OCI-LY1 (cell line): ENCODE data around the gene MAD1L1.

Experiments
- H2AFZ ChIP-seq: fragments of 200-600 bp; sonication (generic), shearing (Covaris generic); 2 replicates; pipeline ENCODE4 v1.6.0; 2014; ENCODE audit warnings: antibody characterized with exemption, mild to moderate bottlenecking, low read length
- H3F3A ChIP-seq: fragments of 200-600 bp; sonication (generic), shearing (Covaris generic); 2 replicates; pipeline ENCODE4 v1.6.0; 2014; ENCODE audit warnings: mild to moderate bottlenecking, antibody characterized with exemption, low read length, moderate library complexity; ENCODE audit not compliant: insufficient read depth
- H3K27ac ChIP-seq: fragments of 200-600 bp; sonication (generic); 2 replicates; pipeline ENCODE4 v1.5.1; 2014; ENCODE audit warnings: low read length, mixed run types, mild to moderate bottlenecking, low read depth; ENCODE audit not compliant: poor library complexity, severe bottlenecking
- H3K27me3 ChIP-seq: fragments of 200-600 bp; sonication (generic); 2 replicates; pipeline ENCODE4 v1.6.0; 2014; ENCODE audit warnings: antibody characterized with exemption, mild to moderate bottlenecking, low read length, moderate library complexity; ENCODE audit not compliant: insufficient read depth
- H3K36me3 ChIP-seq: fragments of 200-600 bp; sonication (generic); 2 replicates; pipeline ENCODE4 v1.6.1; 2014; ENCODE audit warnings: mild to moderate bottlenecking, antibody characterized with exemption, low read length, moderate library complexity, mixed read lengths; ENCODE audit not compliant: insufficient read depth
- H3K4me1 ChIP-seq: fragments of 200-600 bp; sonication (generic); 2 replicates; pipeline ENCODE4 v1.5.1; 2014; ENCODE audit warnings: mild to moderate bottlenecking, low read length, moderate library complexity; ENCODE audit not compliant: insufficient read depth, severe bottlenecking
- H3K4me2 ChIP-seq: fragments of 200-600 bp; sonication (generic), shearing (Covaris generic); 2 replicates; pipeline ENCODE4 v1.6.1; 2014; ENCODE audit warnings: low read length
- H3K4me3 ChIP-seq: fragments of 200-600 bp; sonication (generic); 2 replicates; pipeline ENCODE4 v1.5.1; 2014; ENCODE audit warnings: low read length, low read depth, mild to moderate bottlenecking, mixed read lengths; ENCODE audit not compliant: poor library complexity, severe bottlenecking
- H3K79me2 ChIP-seq: fragments of 200-600 bp; shearing (Covaris generic); 2 replicates; pipeline ENCODE4 v1.6.1; 2016; ENCODE audit warnings: mixed run types, low read length, mixed read lengths; ENCODE audit not compliant: insufficient read depth
- H3K9ac ChIP-seq: fragments of 200-600 bp; sonication (generic), shearing (Covaris generic); 2 replicates; pipeline ENCODE4 v1.6.1; 2014; ENCODE audit warnings: mild to moderate bottlenecking, low read length, mixed read lengths
- H3K9me2 ChIP-seq: fragments of 200-600 bp; sonication (generic), shearing (Covaris generic); 2 replicates; pipeline ENCODE4 v1.6.1; 2014; ENCODE audit warnings: low read depth, mild to moderate bottlenecking, low read length, mixed read lengths
- H3K9me3 ChIP-seq: fragments of 200-600 bp; shearing (Covaris generic); 2 replicates; pipeline ENCODE4 v1.6.1; 2014; ENCODE audit warnings: low read length, mixed read lengths
- H4K20me1 ChIP-seq: fragments of 200-600 bp; sonication (generic), shearing (Covaris generic); 2 replicates; pipeline ENCODE4 v1.6.0; 2016; ENCODE audit warnings: mild to moderate bottlenecking, low read length; ENCODE audit not compliant: insufficient read depth
- EZH2 ChIP-seq: fragments of 200-600 bp; sonication (generic), shearing (Covaris generic); IDR thresholded peaks from 2 replicates; pipeline ENCODE4 v1.8.0; 2017; ENCODE audit warnings: borderline replicate concordance, mixed run types, mild to moderate bottlenecking, antibody characterized with exemption, low read length, moderate library complexity, mixed read lengths
- TF ChIP-seq, protein P1 (sequence below): fragments of 200-600 bp; sonication (generic), shearing (Covaris generic); IDR thresholded peaks from 2 replicates; pipeline ENCODE4 v1.5.1; 2017; ENCODE audit warnings: mild to moderate bottlenecking, antibody characterized with exemption, low read length, moderate library complexity, mixed read lengths

Gene MAD1L1

DNA sequence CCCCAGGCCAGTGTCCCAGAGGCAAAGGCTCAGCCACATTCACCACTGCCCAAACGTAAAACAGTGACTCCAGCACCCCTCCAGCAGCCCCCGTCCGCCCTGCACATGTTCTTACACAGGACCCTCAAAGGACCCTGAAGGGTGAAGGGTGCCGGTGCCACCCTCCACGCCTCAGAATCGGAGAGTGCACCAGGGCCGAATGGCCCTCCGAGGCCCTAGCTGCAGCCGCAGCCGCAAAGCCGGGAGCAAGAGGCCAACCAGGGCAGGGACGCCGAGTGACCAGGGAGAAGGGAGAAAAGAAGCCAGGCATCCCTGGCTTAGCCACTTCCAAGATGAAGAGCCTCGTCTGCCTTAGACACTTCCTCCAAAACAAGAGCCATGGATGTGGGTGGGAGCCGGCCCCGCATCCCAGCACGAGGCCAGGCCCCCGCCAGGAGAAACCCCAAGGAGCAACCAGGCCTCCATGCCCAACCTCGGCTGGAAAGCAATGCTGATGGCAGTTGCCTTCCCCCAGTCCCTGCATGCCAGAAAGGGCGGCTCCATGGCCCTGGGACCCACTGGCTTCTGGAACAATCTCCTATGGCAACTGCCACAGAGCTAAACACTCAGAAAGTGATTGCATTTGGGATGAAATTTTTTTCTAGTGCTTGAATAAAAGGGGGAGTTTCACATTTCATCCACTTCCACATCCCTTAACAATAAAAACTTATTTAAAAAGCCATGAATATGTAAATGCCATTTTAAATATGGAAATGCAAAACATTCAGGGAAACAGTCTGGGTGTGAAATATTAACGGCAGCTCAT, 92.3 kb downstream of the MAD1L1 start:
- Histone ChIP-seq H3F3A (no peaks in the 10 kb centered on the region), H3K36me3 (peaks cover 22% of the 10 kb centered on the region), H3K9ac (no peak overlapping the region), H3K4me3 (no peak overlapping the region), H2AFZ (no peak overlapping the region), H3K79me2 (no peaks in the 10 kb centered on the region), H3K9me2 (no peaks in the 10 kb centered on the region), H3K27me3 (no peaks in the 10 kb centered on the region), H3K27ac (no peak overlapping the region), H4K20me1 (no peaks in the 10 kb centered on the region), H3K4me1 (peaks cover 17% of the 10 kb centered on the region), H3K4me2 (no peak overlapping the region), H3K9me3 (no peaks in the 10 kb centered on the region)
- TF ChIP-seq, protein P1, sequence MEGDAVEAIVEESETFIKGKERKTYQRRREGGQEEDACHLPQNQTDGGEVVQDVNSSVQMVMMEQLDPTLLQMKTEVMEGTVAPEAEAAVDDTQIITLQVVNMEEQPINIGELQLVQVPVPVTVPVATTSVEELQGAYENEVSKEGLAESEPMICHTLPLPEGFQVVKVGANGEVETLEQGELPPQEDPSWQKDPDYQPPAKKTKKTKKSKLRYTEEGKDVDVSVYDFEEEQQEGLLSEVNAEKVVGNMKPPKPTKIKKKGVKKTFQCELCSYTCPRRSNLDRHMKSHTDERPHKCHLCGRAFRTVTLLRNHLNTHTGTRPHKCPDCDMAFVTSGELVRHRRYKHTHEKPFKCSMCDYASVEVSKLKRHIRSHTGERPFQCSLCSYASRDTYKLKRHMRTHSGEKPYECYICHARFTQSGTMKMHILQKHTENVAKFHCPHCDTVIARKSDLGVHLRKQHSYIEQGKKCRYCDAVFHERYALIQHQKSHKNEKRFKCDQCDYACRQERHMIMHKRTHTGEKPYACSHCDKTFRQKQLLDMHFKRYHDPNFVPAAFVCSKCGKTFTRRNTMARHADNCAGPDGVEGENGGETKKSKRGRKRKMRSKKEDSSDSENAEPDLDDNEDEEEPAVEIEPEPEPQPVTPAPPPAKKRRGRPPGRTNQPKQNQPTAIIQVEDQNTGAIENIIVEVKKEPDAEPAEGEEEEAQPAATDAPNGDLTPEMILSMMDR = no peak
- TF ChIP-seq EZH2 = no peak

DNA sequence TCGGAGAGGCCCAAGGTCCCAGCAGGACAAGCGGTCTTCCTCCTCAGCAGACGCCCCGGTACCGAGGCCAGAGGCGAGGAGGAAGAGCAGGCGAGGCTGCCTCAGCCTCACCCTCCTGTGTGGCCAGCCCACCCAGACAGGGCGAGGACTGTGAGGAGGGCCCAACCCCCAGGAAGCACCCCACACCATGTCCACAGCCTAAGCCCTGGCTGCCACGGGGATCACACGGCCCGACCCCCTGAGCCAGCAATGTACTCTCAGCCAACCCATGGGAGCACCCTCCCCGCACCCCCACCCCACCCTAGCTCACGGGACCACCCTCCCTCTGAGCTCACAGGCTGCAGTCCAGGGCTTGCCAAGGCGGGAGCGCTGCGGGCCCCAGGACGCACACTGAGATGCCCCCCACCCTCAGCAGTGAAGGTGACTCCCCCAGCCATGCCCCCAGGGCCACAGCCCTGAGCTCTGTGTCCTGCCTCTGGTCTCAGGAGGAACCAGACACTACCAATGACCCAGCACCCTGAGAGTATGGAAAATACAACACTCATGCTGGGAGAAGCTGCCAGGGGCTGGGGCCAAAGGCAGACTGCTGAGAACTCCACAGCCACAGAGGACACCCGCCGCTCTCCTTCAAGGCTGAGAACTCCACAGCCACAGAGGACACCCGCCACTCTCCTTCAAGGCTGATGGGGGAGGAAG, 93.6 kb downstream of the MAD1L1 start:
- no peaks in the 10 kb centered on the region for H4K20me1 ChIP-seq
- H3K9me2 ChIP-seq = no peaks in the 10 kb centered on the region
- peak overlapping the region; percentile 50 for H3K4me3 ChIP-seq
- H3K27ac ChIP-seq = peak overlapping the region; percentile 57
- H2AFZ ChIP-seq = no peak overlapping the region
- H3F3A ChIP-seq = no peaks in the 10 kb centered on the region
- H3K79me2 ChIP-seq = no peaks in the 10 kb centered on the region
- peaks cover 17% of the 10 kb centered on the region for H3K4me1 ChIP-seq
- H3K4me2 ChIP-seq = peak overlapping the region; percentile 56
- H3K36me3 ChIP-seq = peaks cover 12% of the 10 kb centered on the region
- H3K9me3 ChIP-seq = no peaks in the 10 kb centered on the region
- TF ChIP-seq EZH2 = no peak
- TF ChIP-seq, protein P1 = no peak
- H3K27me3 ChIP-seq = no peaks in the 10 kb centered on the region
- peak overlapping the region; percentile 67 for H3K9ac ChIP-seq

DNA sequence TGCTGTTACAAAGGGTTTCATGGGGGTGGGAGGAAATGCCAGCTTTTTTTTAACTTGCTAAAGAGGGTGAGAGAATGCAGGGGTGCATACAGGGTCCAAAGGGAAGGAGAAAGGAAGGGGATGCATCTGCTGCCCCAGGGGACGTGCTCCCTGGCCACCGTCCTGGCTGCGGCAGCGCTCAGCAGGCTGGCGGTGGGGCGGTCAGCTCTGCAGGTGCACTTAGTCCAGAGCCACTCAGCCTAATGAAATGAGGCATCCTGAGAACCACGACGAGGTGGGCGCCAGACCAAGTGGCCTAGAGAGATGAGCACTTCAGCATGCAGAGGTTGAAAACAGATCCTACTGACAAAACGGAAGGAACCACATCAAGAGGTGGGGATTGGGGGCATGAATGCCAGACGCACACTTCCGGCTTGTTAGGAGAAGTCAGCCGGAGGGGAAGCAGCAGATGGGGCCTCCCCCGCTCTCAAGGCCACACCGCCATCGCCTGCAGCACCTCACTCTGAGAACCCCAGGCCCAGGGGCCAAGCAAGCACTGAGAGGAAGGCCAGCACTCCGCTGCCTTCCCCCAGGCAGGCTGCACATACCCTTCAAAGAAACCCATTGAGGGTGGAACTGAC, 94.5 kb downstream of the MAD1L1 start:
- Histone ChIP-seq H3F3A (no peaks in the 10 kb centered on the region), H3K27ac (peak overlapping the region; percentile 57), H3K4me1 (peaks cover 17% of the 10 kb centered on the region), H3K4me2 (peak overlapping the region; percentile 56), H3K9me2 (no peaks in the 10 kb centered on the region), H3K27me3 (no peaks in the 10 kb centered on the region), H3K79me2 (no peaks in the 10 kb centered on the region), H3K9me3 (no peaks in the 10 kb centered on the region), H3K9ac (peak overlapping the region; percentile 67), H3K4me3 (peak overlapping the region; percentile 50), H3K36me3 (peaks cover 13% of the 10 kb centered on the region), H2AFZ (no peak overlapping the region), H4K20me1 (no peaks in the 10 kb centered on the region)
- TF ChIP-seq EZH2 = no peak
- TF ChIP-seq, protein P1 = no peak
